Prostate gland (tissue), 2 donors: ENCODE measurements around the gene PPM1B. TPM values are rescaled to one million over a fixed set of nuclear protein-coding genes. Genes with fewer than 3 reads are reported as not detected.

Experiments used
- DNase-seq: peaks from one replicate; pipeline ENCODE4 v3.0.0-alpha.2; 2019; ENCODE audit warnings: low spot score
- H3K27ac ChIP-seq, 2 donors: fragments of 200-600 bp; sonication (generic); 2 replicates each; pipeline ENCODE4 v1.5.1; 2017 to 2019
- H3K27me3 ChIP-seq: fragments of 200-600 bp; sonication (generic); replicated peaks from 2 replicates; pipeline ENCODE4 v1.5.1; 2019; ENCODE audit not compliant: insufficient read depth
- H3K36me3 ChIP-seq, 2 donors: fragments of 200-600 bp; sonication (generic); 1 replicate in 1 of 2; 2 replicates in 1 of 2; pipeline versions ENCODE4 v1.5.1 to v1.8.1; 2017 to 2019
- H3K4me1 ChIP-seq: fragments of 200-600 bp; sonication (generic); replicated peaks from 2 replicates; pipeline ENCODE4 v1.5.1; 2019
- H3K4me3 ChIP-seq, 2 donors: fragments of 200-600 bp; sonication (generic); 2 replicates each; pipeline ENCODE4 v1.5.1; 2017 to 2019
- H3K9me3 ChIP-seq: fragments of 200-600 bp; sonication (generic); 2 replicates; pipeline ENCODE4 v1.5.1; 2017
- POLR2A ChIP-seq: fragments of 450-650 bp; IDR thresholded peaks from one replicate; pipeline ENCODE4 v1.6.1; 2016; ENCODE audit warnings: antibody characterized with exemption, mild to moderate bottlenecking
- POLR2AphosphoS5 ChIP-seq: sonication (generic); formaldehyde crosslinking; IDR thresholded peaks from one replicate; pipeline ENCODE4 v1.6.1; 2017; ENCODE audit warnings: antibody characterized with exemption
- WGBS: methylation state at CpG from one replicate; pipeline ENCODE4 v1.1.5; 2018; 5-methylcytosine and 5-hydroxymethylcytosine counted together
- intact Hi-C: fragments of 100-400 bp; cut with DNase I; formaldehyde crosslinking; loops from one replicate; pipeline ENCODE4 v1.14.2; 2022
- total RNA-seq, 2 donors: library from RNA; depleted of rRNA; stranded (reverse); fragments of >200 nt; gene quantifications; one replicate each; pipeline ENCODE4 v1.1.0, GENCODE V29; 2016
- TF ChIP-seq, protein P1 (sequence below), 4 experiments: fragments of 200-600 bp in 2 of 4; fragments of 450-650 bp in 2 of 4; sonication (generic) in 2 of 4; IDR thresholded peaks; 1 replicate in 3 of 4; 2 replicates in 1 of 4; pipeline ENCODE4 v1.5.1; 2016 to 2019; ENCODE audit warnings: antibody characterized with exemption in 4 of 4, mild to moderate bottlenecking in 2 of 4, moderate library complexity in 2 of 4

PPM1B gene
- total RNA-seq, 2 donors from 2014 or later, result 59.9 to 65.4 TPM

DNA sequence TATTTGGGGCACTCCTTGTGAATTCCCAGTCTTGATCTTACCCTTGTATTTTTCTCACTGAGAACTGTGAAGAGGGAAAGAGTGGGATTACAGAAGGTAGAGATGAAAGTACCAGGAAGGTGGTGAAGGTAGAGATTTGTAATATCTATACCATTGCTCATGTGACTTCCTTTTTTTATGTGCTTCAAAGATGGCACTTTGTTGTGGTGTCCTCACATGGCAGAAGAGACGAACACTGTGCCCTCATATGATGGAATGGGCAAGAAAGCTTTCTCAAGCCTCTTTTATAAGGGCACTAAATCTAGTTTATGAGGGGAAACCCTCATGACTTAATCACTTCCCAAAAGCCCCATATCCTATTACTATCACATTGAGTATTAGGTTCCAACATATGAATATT, 28.9 kb upstream of the PPM1B start:
- H3K4me3 ChIP-seq, result no peak overlapping the region
- WGBS, result 67% methylated on average over 1 of the region's 1 CpG
- DNase-seq, result no peak
- intact Hi-C loops, result loop anchor here (5.0 kb wide), 1 partner anchor 52 kb away; no protein-coding TSS in a partner anchor
- H3K27ac ChIP-seq, result no peak overlapping the region
- H3K27me3 ChIP-seq, result no peaks in the 10 kb centered on the region
- H3K9me3 ChIP-seq, result no peaks in the 10 kb centered on the region
- no peaks in the 10 kb centered on the region for H3K36me3 ChIP-seq
- no peaks in the 10 kb centered on the region for H3K4me1 ChIP-seq
- TF ChIP-seq, protein P1, sequence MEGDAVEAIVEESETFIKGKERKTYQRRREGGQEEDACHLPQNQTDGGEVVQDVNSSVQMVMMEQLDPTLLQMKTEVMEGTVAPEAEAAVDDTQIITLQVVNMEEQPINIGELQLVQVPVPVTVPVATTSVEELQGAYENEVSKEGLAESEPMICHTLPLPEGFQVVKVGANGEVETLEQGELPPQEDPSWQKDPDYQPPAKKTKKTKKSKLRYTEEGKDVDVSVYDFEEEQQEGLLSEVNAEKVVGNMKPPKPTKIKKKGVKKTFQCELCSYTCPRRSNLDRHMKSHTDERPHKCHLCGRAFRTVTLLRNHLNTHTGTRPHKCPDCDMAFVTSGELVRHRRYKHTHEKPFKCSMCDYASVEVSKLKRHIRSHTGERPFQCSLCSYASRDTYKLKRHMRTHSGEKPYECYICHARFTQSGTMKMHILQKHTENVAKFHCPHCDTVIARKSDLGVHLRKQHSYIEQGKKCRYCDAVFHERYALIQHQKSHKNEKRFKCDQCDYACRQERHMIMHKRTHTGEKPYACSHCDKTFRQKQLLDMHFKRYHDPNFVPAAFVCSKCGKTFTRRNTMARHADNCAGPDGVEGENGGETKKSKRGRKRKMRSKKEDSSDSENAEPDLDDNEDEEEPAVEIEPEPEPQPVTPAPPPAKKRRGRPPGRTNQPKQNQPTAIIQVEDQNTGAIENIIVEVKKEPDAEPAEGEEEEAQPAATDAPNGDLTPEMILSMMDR (IDR thresholded peaks at IDR 0.05), result no peak
- TF ChIP-seq POLR2AphosphoS5, result no peak
- TF ChIP-seq POLR2A, result no peak

GRCh38 chr2:44142306-44142705, 26.4 kb upstream of the PPM1B start:
- Histone ChIP-seq H3K27ac (no peak overlapping the region), H3K27me3 (no peaks in the 10 kb centered on the region), H3K4me1 (no peaks in the 10 kb centered on the region), H3K4me3 (no peak overlapping the region), H3K36me3 (no peaks in the 10 kb centered on the region), H3K9me3 (no peaks in the 10 kb centered on the region)
- no peak for DNase-seq
- intact Hi-C loops, result no loop called here
- 81% methylated on average over 1 of the region's 1 CpG for WGBS
- TF ChIP-seq POLR2AphosphoS5 (no peak), POLR2A (no peak)
- TF ChIP-seq, protein P1 (IDR thresholded peaks at IDR 0.05), result no peak

DNA sequence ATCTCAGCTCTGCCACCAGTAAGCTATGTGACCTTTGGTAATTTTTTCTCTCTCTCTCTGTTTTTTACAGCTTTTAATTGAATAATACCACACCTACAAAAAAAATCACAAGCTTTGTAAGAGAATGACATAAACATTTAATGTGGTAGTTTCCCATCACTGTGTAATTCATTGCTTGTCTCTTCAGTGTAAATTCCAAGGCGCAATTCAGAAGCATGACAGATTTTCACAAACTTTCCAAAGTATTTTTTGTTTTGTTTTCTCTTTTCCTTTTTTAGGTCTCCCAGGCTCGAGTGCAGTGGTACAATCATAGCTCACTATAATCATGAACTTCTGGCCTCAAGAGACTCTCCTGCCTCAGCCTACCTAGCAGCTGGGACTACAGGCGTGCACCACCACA, 25.0 kb upstream of the PPM1B start:
- no peak overlapping the region for H3K27ac ChIP-seq
- intact Hi-C loops, result no loop called here
- no peaks in the 10 kb centered on the region for H3K36me3 ChIP-seq
- TF ChIP-seq POLR2AphosphoS5 (no peak), POLR2A (no peak)
- TF ChIP-seq, protein P1 (IDR thresholded peaks at IDR 0.05), result no peak
- H3K27me3 ChIP-seq, result no peaks in the 10 kb centered on the region
- WGBS, result 71% methylated on average over 3 of the region's 3 CpGs
- H3K4me3 ChIP-seq, result no peak overlapping the region
- no peaks in the 10 kb centered on the region for H3K4me1 ChIP-seq
- no peak for DNase-seq
- H3K9me3 ChIP-seq, result no peaks in the 10 kb centered on the region

DNA sequence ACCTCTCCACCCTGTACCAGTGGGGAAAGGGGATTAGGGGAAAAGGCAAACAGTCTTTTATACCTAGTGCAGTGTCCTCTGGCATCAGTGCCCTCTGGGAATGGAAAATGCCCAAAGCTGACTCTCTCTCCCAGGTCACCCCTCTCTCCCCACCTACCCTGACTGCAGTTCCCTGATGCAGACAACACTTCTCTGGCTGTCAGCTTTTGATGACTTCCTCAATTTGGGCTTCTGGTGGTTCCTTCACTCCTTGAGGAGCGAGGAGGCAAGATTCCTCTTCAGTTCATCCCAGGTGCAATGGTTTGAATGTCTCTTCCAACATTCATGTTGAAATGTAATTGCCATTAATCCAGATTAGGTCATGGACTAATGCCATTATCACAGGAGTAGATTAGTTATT, 19.7 kb upstream of the PPM1B start:
- intact Hi-C loops, result no loop called here
- Histone ChIP-seq H3K9me3 (no peaks in the 10 kb centered on the region), H3K4me1 (no peaks in the 10 kb centered on the region), H3K36me3 (no peaks in the 10 kb centered on the region), H3K27ac (no peak overlapping the region), H3K27me3 (no peaks in the 10 kb centered on the region), H3K4me3 (no peak overlapping the region)
- no peak for DNase-seq
- WGBS, result 94% methylated on average over 1 of the region's 1 CpG
- no peak for TF ChIP-seq POLR2AphosphoS5
- TF ChIP-seq, protein P1 (IDR thresholded peaks at IDR 0.05), result no peak
- TF ChIP-seq POLR2A, result no peak

- no peaks in the 10 kb centered on the region for H3K4me1 ChIP-seq
- H3K27ac ChIP-seq, result no peak overlapping the region
- no peak overlapping the region for H3K4me3 ChIP-seq
- TF ChIP-seq, protein P1 (IDR thresholded peaks at IDR 0.05), result no peak
- TF ChIP-seq POLR2A, result no peak
- no peak for TF ChIP-seq POLR2AphosphoS5
- H3K9me3 ChIP-seq, result no peaks in the 10 kb centered on the region
- no peaks in the 10 kb centered on the region for H3K27me3 ChIP-seq
- H3K36me3 ChIP-seq, result no peaks in the 10 kb centered on the region
- intact Hi-C loops, result no loop called here
- WGBS, result 75% methylated on average over 3 of the region's 3 CpGs
- DNase-seq, result no peak
Measured at GRCh38 chr2:44150473-44150872, 18.2 kb upstream of the PPM1B start.
